GM23338 (cell line): ENCODE results near the gene ZCCHC18. TPM values are rescaled to one million over a fixed set of nuclear protein-coding genes. Genes with fewer than 3 reads are reported as not detected.

Experiments
- ATAC-seq: fragments of 200-7000 bp; cut with Tn5 transposase; 3 replicates; pipeline ENCODE4 v1.9.1; 2020
- DNase-seq: peaks from one replicate; pipeline ENCODE4 v3.0.0-alpha.2; 2015; ENCODE audit warnings: low spot score
- H2AFZ ChIP-seq: fragments of 200-600 bp; sonication (generic); 2 replicates; pipeline ENCODE4 v1.8.0; 2016; ENCODE audit warnings: antibody characterized with exemption, mild to moderate bottlenecking, moderate library complexity
- H3F3A ChIP-seq: fragments of 200-600 bp; sonication (generic); replicated peaks from 2 replicates; pipeline ENCODE4 v1.8.0; 2017; ENCODE audit warnings: antibody characterized with exemption, mixed run types, low read depth
- H3K27ac ChIP-seq: fragments of 200-600 bp; sonication (generic); 2 replicates; pipeline ENCODE4 v1.6.1; 2016; ENCODE audit warnings: low read depth
- H3K27me3 ChIP-seq: fragments of 200-600 bp; sonication (generic); 2 replicates; pipeline ENCODE4 v1.8.0; 2016; ENCODE audit warnings: mild to moderate bottlenecking, mixed run types, moderate library complexity; ENCODE audit not compliant: insufficient read depth
- H3K36me3 ChIP-seq: fragments of 200-600 bp; sonication (generic); 2 replicates; pipeline ENCODE4 v1.8.0; 2016; ENCODE audit warnings: mild to moderate bottlenecking; ENCODE audit not compliant: insufficient read depth
- H3K4me1 ChIP-seq: fragments of 200-600 bp; sonication (generic); 2 replicates; pipeline ENCODE4 v1.8.0; 2016; ENCODE audit warnings: mild to moderate bottlenecking, moderate library complexity; ENCODE audit not compliant: insufficient read depth
- H3K4me2 ChIP-seq: fragments of 200-600 bp; sonication (generic); 2 replicates; pipeline ENCODE4 v1.7.1; 2017; ENCODE audit warnings: mixed run types
- H3K4me3 ChIP-seq: fragments of 200-600 bp; sonication (generic); 2 replicates; pipeline ENCODE4 v1.6.1; 2016; ENCODE audit warnings: mixed run types
- H3K79me2 ChIP-seq: fragments of 200-600 bp; sonication (generic); replicated peaks from 2 replicates; pipeline ENCODE4 v1.8.0; 2017; ENCODE audit warnings: mild to moderate bottlenecking; ENCODE audit not compliant: insufficient read depth
- H3K9me2 ChIP-seq: fragments of 200-600 bp; sonication (generic); 2 replicates; pipeline ENCODE4 v1.8.0; 2017; ENCODE audit not compliant: insufficient read depth
- H4K20me1 ChIP-seq: fragments of 200-600 bp; sonication (generic); replicated peaks from 2 replicates; pipeline ENCODE4 v1.8.0; 2017; ENCODE audit warnings: mild to moderate bottlenecking; ENCODE audit not compliant: insufficient read depth
- H3K27ac Mint-ChIP-seq: 2 replicates; pipeline ENCODE4 v1.8.0; 2020; ENCODE audit warnings: inconsistent platforms, mild to moderate bottlenecking, moderate library complexity, mixed read lengths
- H3K27me3 Mint-ChIP-seq: 3 replicates; pipeline ENCODE4 v1.8.0; 2022; ENCODE audit warnings: low read depth, mild to moderate bottlenecking, moderate library complexity, mixed read lengths, inconsistent platforms; ENCODE audit not compliant: insufficient read depth, poor library complexity
- H3K36me3 Mint-ChIP-seq: 3 replicates; pipeline ENCODE4 v1.8.0; 2021; ENCODE audit warnings: low read depth, mild to moderate bottlenecking, inconsistent platforms, moderate library complexity, mixed read lengths
- H3K4me1 Mint-ChIP-seq: 3 replicates; pipeline ENCODE4 v1.8.0; 2020; ENCODE audit warnings: mild to moderate bottlenecking, inconsistent platforms, mixed read lengths
- H3K4me3 Mint-ChIP-seq: 3 replicates; pipeline ENCODE4 v1.8.0; 2021; ENCODE audit warnings: moderate library complexity, mild to moderate bottlenecking, inconsistent platforms, mixed read lengths
- H3K9me3 Mint-ChIP-seq: 3 replicates; pipeline ENCODE4 v1.8.0; 2020; ENCODE audit warnings: moderate library complexity, mild to moderate bottlenecking, inconsistent platforms, mixed read lengths
- CREB1 ChIP-seq: fragments of 250-450 bp; sonication (Bioruptor Pico); IDR thresholded peaks from 2 replicates; pipeline ENCODE4 v1.5.0; 2020; ENCODE audit warnings: low read depth, mild to moderate bottlenecking, moderate library complexity
- CTCF ChIP-seq, 2 experiments: fragments of 200-600 bp in 1 of 2; sonication (generic) in 1 of 2; conservative IDR thresholded peaks; 2 replicates each; pipeline versions ENCODE4 v1.5.1 to v1.6.1; 2016 to 2017; ENCODE audit warnings: antibody characterized with exemption in 2 of 2, low read depth in 2 of 2, mild to moderate bottlenecking in 2 of 2, moderate library complexity in 1 of 2
- EZH2phosphoT487 ChIP-seq: fragments of 200-600 bp; sonication (generic); IDR thresholded peaks from one replicate; pipeline ENCODE4 v1.8.1; 2018; ENCODE audit warnings: antibody characterized with exemption; ENCODE audit not compliant: unreplicated experiment
- JUNB ChIP-seq: IDR thresholded peaks from one replicate; pipeline ENCODE4 v1.6.1; 2016; ENCODE audit warnings: antibody characterized with exemption; ENCODE audit not compliant: unreplicated experiment
- STAT1 ChIP-seq: IDR thresholded peaks from one replicate; pipeline ENCODE4 v1.6.1; 2016; ENCODE audit warnings: antibody characterized with exemption; ENCODE audit not compliant: unreplicated experiment
- ZNF462 ChIP-seq: fragments of 250-450 bp; sonication (Bioruptor Pico); IDR thresholded peaks from 2 replicates; pipeline ENCODE4 v1.5.0; 2020; ENCODE audit warnings: mild to moderate bottlenecking, moderate library complexity
- polyA plus RNA-seq: library from polyadenylated mRNA; unstranded; fragments of >200 nt; fragmentation: Nextera tagmentation; extraction: Ambion mirVana; gene quantifications from 2 replicates; pipeline ENCODE4 v1.2.1, GENCODE V29; 2016
- total RNA-seq: library from RNA; depleted of rRNA; stranded (reverse); fragments of >200 nt; shearing (Covaris generic); gene quantifications from 2 replicates; pipeline ENCODE4 v1.2.3, GENCODE V29; 2014

The ZCCHC18 gene
- total and polyA plus RNA-seq, 2 experiments from 2014 or later: 4.4 to 4.9 TPM

- TF ChIP-seq CTCF (conservative IDR thresholded peaks at IDR 0.05; ENCODE audit: low read depth in 2 of 2) (no peak), JUNB (no peak), CREB1 (CRISPR knock-in tag) (no peak), STAT1 (no peak)
Measured at GRCh38 chrX:104085919-104086318, 26.4 kb upstream of the ZCCHC18 start (continued).

DNA sequence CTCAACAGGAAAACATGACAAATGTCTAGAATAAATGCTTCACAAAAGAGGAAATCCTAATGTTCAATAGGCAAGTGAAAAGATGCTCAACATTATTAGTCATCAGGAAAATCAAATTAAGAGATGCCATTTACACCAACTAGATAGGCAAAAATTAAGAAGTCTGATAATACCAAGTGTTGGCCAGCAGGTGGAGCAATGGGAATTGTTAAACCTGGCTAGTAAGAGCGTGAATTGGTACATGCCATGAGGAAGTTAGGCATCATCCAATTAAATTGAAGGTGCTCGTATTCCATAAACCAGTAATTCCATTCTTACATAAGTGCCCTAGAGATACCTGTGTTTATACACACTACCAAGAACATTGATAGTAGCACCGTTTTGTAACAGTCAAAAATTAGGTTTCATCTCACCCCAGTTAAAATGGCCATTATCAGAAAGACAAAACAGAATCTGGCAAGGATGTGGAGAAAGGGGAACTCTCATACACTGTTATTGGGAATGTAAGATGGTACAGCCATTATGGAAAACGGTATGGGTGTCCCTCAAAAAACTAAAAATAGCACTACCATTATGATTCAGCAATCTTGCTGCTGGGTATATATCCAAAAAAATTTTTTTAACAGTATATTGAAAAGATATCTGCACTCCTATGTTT is 14.0 kb upstream of the ZCCHC18 start:
- DNase-seq (peak; percentile 69), ATAC-seq (peak; percentile 42; the same call in 2 of the 3 replicates)

GRCh38 chrX:104098919-104099318 is 13.4 kb upstream of the ZCCHC18 start:
- ATAC-seq: no peak
- H3K27me3 Mint-ChIP-seq: peaks cover 3% of the 10 kb centered on the region
- H3K4me3 Mint-ChIP-seq: no peak overlapping the region
- TF ChIP-seq ZNF462 (CRISPR knock-in tag): no peak

More for the DNA sequence above, 14.0 kb upstream of the ZCCHC18 start:
- H3K4me2 ChIP-seq: no peak overlapping the region
- no peaks in the 10 kb centered on the region for H4K20me1 ChIP-seq
- Mint-ChIP-seq H3K4me3 (no peak overlapping the region), H3K27ac (no peak overlapping the region), H3K36me3 (no peaks in the 10 kb centered on the region; the same call in 2 of the 3 replicates), H3K4me1 (no peaks in the 10 kb centered on the region), H3K27me3 (peaks cover 4% of the 10 kb centered on the region), H3K9me3 (no peaks in the 10 kb centered on the region)
- H3K27ac ChIP-seq: no peak overlapping the region
- H3K4me3 ChIP-seq: no peak overlapping the region
- H3K36me3 ChIP-seq: no peaks in the 10 kb centered on the region
- TF ChIP-seq CTCF (conservative IDR thresholded peaks at IDR 0.05; ENCODE audit: low read depth in 2 of 2) (peak; percentile 53 to 70), EZH2phosphoT487 (no peak)
- H3K27me3 ChIP-seq: no peaks in the 10 kb centered on the region
- H2AFZ ChIP-seq: no peak overlapping the region
- H3K4me1 ChIP-seq: no peaks in the 10 kb centered on the region
- H3F3A ChIP-seq: no peaks in the 10 kb centered on the region
- H3K79me2 ChIP-seq: no peaks in the 10 kb centered on the region
- H3K9me2 ChIP-seq: no peaks in the 10 kb centered on the region

More at GRCh38 chrX:104098919-104099318, 13.4 kb upstream of the ZCCHC18 start:
- H2AFZ ChIP-seq: no peak overlapping the region
- H3K36me3 ChIP-seq: no peaks in the 10 kb centered on the region
- no peak overlapping the region for H3K27ac Mint-ChIP-seq
- H3K27me3 ChIP-seq: no peaks in the 10 kb centered on the region
- no peak for DNase-seq
- H4K20me1 ChIP-seq: no peaks in the 10 kb centered on the region
- no peak overlapping the region for H3K27ac ChIP-seq
- H3K36me3 Mint-ChIP-seq: no peaks in the 10 kb centered on the region; the same call in 2 of the 3 replicates
- no peaks in the 10 kb centered on the region for H3K4me1 ChIP-seq
- no peaks in the 10 kb centered on the region for H3K9me3 Mint-ChIP-seq
- H3K4me1 Mint-ChIP-seq: no peaks in the 10 kb centered on the region
- no peak overlapping the region for H3K4me3 ChIP-seq
- H3F3A ChIP-seq: no peaks in the 10 kb centered on the region
- no peaks in the 10 kb centered on the region for H3K9me2 ChIP-seq
- no peak overlapping the region for H3K4me2 ChIP-seq
- H3K79me2 ChIP-seq: no peaks in the 10 kb centered on the region
